Keratinocyte (primary cell): ENCODE results near the gene MAN2C1. TPM values are rescaled to one million over a fixed set of nuclear protein-coding genes. Genes with fewer than 3 reads are reported as not detected.

Experiments used
- DNase-seq: peaks from one replicate; pipeline ENCODE4 v3.0.0-alpha.2; 2011; ENCODE audit warnings: low read depth, missing footprints, low spot score
- FAIRE-seq: peaks from 2 replicates; lab custom pipeline; 2011; peaks lifted over from hg19 to GRCh38; lab: Jason Lieb, UNC
- H2AFZ ChIP-seq: 2 replicates; pipeline ENCODE4 v1.6.0; 2012; ENCODE audit warnings: low read length, control low read depth, inconsistent platforms; ENCODE audit not compliant: control insufficient read depth
- H3K27ac ChIP-seq: 2 replicates; pipeline ENCODE4 v1.5.1; 2011; ENCODE audit warnings: low read length; ENCODE audit not compliant: control insufficient read depth, insufficient read depth
- H3K27me3 ChIP-seq: 3 replicates; pipeline ENCODE4 v1.6.0; 2011; ENCODE audit warnings: low read length; ENCODE audit not compliant: control insufficient read depth, insufficient read depth; ENCODE audit errors: extremely low read depth
- H3K36me3 ChIP-seq, 2 experiments: 2 replicates in 1 of 2; 3 replicates in 1 of 2; pipeline ENCODE4 v1.5.1; 2011; ENCODE audit warnings: low read length in 2 of 2, mild to moderate bottlenecking in 1 of 2; ENCODE audit not compliant: control insufficient read depth in 2 of 2, insufficient read depth in 2 of 2; ENCODE audit errors: extremely low read depth in 1 of 2
- H3K4me1 ChIP-seq: 3 replicates; pipeline ENCODE4 v1.5.1; 2011; ENCODE audit warnings: low read length; ENCODE audit not compliant: control insufficient read depth, insufficient read depth; ENCODE audit errors: extremely low read depth
- H3K4me2 ChIP-seq: 3 replicates; pipeline ENCODE4 v1.6.0; 2011; ENCODE audit warnings: low read depth, low read length; ENCODE audit not compliant: control insufficient read depth, insufficient read depth; ENCODE audit errors: extremely low read depth
- H3K4me3 ChIP-seq, 3 experiments: fragments of 200-600 bp in 1 of 3; sonication (generic) in 1 of 3; 2 replicates in 2 of 3; 3 replicates in 1 of 3; pipeline ENCODE4 v1.5.1; 2011 to 2016; ENCODE audit warnings: low read length in 3 of 3, mild to moderate bottlenecking in 3 of 3, control low read depth in 2 of 3, inconsistent platforms in 1 of 3, low read depth in 1 of 3, mixed read lengths in 1 of 3, mixed run types in 1 of 3, moderate library complexity in 1 of 3; ENCODE audit not compliant: control insufficient read depth in 2 of 3, insufficient read depth in 2 of 3; ENCODE audit errors: extremely low read depth in 1 of 3
- H3K79me2 ChIP-seq: 2 replicates; pipeline ENCODE4 v1.6.0; 2012; ENCODE audit warnings: low read length; ENCODE audit not compliant: control insufficient read depth, insufficient read depth
- H3K9ac ChIP-seq: 3 replicates; pipeline ENCODE4 v1.6.0; 2011; ENCODE audit warnings: low read length; ENCODE audit not compliant: control insufficient read depth, insufficient read depth; ENCODE audit errors: extremely low read depth
- H3K9me1 ChIP-seq: 3 replicates; pipeline ENCODE4 v1.6.0; 2011; ENCODE audit warnings: low read length; ENCODE audit not compliant: control insufficient read depth, insufficient read depth; ENCODE audit errors: extremely low read depth
- H3K9me3 ChIP-seq: 2 replicates; pipeline ENCODE4 v1.5.1; 2012; ENCODE audit warnings: low read depth, low read length; ENCODE audit not compliant: control insufficient read depth
- H4K20me1 ChIP-seq: 3 replicates; pipeline ENCODE4 v1.6.0; 2011; ENCODE audit warnings: low read length; ENCODE audit not compliant: control insufficient read depth, insufficient read depth; ENCODE audit errors: extremely low read depth
- EZH2 ChIP-seq: IDR thresholded peaks from one replicate; pipeline ENCODE4 v1.6.1; 2012; ENCODE audit warnings: inconsistent platforms, mild to moderate bottlenecking, low read length, moderate library complexity
- dilution Hi-C: fragments of 300-500 bp; cut with MboI; formaldehyde crosslinking; loops from one replicate; pipeline ENCODE4 v1.7.0; 2020; ENCODE audit warnings: low sequenced_read_pairs; ENCODE audit not compliant: extremely low pct_ligation_motif_present
- polyA plus RNA-seq, 5 experiments: library from polyadenylated mRNA; depleted of rRNA in 3 of 5; stranded (reverse) in 3 of 5; stranded (forward) in 1 of 5; unstranded in 1 of 5; fragments of >200 nt; gene quantifications; 1 replicate in 1 of 5; 2 replicates in 3 of 5; 3 replicates in 1 of 5; pipeline versions ENCODE4 v1.2.1 to v1.2.3, GENCODE V29; 2011 to 2012; ENCODE audit warnings: missing spikeins in 2 of 5, low read depth in 1 of 5, low replicate concordance in 1 of 5
- TF ChIP-seq, protein P1 (sequence below), 3 experiments: IDR thresholded peaks in 1 of 3; conservative IDR thresholded peaks in 1 of 3; optimal IDR thresholded peaks in 1 of 3; 2 replicates in 2 of 3; 3 replicates in 1 of 3; pipeline versions ENCODE3 to v1.5.1; 2011; ENCODE audit warnings: low read length in 3 of 3, mild to moderate bottlenecking in 3 of 3, moderate library complexity in 2 of 3, control low read depth in 1 of 3, inconsistent platforms in 1 of 3; ENCODE audit not compliant: insufficient read depth in 2 of 3; ENCODE audit errors: extremely low read depth in 1 of 3

The MAN2C1 gene
- polyA plus RNA-seq, 1 donor (not counting 4 experiments of a cell fraction or from before 2014, with no cell fraction given), result 35.4 TPM

DNA sequence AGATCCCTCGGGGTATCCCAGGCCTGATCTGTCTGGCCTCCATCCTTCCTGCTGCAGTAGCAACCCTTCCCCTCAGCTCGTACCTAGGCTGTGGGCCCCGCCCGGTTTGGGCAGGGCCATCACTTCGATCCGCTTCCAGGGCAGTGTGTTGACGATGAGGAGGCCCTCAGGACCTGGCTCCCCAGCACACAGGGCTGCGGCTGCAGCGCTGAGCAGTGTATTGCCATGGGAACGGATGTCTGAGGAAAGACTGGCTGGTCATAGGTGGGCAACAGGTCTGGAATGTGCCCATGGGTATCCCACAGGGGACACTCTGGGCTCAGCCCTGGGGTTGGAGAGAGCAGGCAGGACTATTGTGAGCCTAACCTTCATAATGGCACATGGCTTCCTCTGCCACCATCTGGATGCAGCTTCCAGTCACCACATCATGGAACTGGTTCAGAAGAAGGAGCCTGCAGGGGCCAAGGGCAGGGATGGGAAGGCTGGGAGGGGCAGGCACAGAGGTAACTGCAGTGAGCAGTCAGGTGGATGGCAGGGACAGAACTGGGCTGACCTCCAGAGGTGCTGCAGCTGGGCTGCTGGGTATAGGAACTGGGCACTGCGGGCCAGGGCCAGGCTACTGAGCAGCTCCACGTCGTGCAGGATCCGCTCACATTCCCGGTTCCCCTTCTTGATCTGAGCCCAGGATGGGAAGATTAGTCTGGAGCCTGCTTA is 8.7 kb downstream of the MAN2C1 start:
- Histone ChIP-seq H3K79me2 (no peaks in the 10 kb centered on the region), H2AFZ (no peak overlapping the region), H3K9me3 (no peaks in the 10 kb centered on the region), H3K36me3 (peaks cover 23 to 46% of the 10 kb centered on the region in 2 experiments), H4K20me1 (no peaks in the 10 kb centered on the region), H3K4me3 (no peak overlapping the region), H3K4me2 (no peak overlapping the region), H3K4me1 (no peaks in the 10 kb centered on the region), H3K9me1 (no peaks in the 10 kb centered on the region), H3K9ac (no peak overlapping the region), H3K27me3 (no peaks in the 10 kb centered on the region), H3K27ac (no peak overlapping the region)
- dilution Hi-C loops, result no loop called here
- FAIRE-seq (no peak), DNase-seq (no peak)
- no peak for TF ChIP-seq EZH2
- TF ChIP-seq, protein P1, sequence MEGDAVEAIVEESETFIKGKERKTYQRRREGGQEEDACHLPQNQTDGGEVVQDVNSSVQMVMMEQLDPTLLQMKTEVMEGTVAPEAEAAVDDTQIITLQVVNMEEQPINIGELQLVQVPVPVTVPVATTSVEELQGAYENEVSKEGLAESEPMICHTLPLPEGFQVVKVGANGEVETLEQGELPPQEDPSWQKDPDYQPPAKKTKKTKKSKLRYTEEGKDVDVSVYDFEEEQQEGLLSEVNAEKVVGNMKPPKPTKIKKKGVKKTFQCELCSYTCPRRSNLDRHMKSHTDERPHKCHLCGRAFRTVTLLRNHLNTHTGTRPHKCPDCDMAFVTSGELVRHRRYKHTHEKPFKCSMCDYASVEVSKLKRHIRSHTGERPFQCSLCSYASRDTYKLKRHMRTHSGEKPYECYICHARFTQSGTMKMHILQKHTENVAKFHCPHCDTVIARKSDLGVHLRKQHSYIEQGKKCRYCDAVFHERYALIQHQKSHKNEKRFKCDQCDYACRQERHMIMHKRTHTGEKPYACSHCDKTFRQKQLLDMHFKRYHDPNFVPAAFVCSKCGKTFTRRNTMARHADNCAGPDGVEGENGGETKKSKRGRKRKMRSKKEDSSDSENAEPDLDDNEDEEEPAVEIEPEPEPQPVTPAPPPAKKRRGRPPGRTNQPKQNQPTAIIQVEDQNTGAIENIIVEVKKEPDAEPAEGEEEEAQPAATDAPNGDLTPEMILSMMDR (optimal IDR thresholded peaks at IDR 0.05 in 1 of 3, IDR thresholded peaks at IDR 0.05 in 1 of 3, conservative IDR thresholded peaks at IDR 0.05 in 1 of 3; ENCODE audit: extremely low read depth in 1 of 3, insufficient read depth in 2 of 3, low read length in 3 of 3), result no peak

DNA sequence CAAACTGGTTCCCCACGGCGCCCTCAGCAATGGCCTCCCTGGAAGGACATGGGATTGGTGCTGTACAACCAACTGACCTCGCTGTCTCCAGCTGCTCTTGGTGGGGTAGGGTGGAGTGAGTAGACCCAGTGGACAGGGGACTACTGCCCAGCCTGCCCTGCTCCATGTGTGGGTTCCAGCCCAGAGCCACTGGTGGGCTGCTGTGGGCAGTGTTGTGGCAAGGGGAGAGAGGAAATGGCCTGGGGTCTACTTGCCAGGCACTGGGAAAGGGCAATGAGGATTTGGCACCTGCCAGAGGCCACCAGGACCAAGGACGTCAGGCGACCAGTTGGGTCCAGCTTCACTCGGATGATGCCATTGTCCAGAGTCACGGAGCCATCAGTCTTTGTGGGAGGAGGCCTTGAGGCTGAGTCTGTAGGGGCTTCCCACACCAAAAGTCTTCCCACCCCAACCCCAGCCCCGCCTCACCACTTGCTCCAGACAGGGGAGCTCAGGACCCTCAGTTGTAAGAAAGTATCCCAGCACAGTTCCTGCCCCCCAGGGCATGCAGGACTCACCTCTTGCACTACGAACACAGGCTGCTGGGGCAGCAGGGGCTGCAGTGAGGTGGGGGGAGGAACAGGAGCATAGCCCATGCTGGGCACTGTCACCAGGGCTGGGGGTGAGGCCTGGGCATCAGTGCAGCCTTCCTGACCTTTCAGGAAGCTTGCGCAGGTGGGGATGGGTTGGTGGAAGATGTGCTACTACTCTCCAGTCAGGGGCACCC is 9.5 kb downstream of the MAN2C1 start:
- FAIRE-seq (no peak), DNase-seq (no peak)
- dilution Hi-C loops, result no loop called here
- no peaks in the 10 kb centered on the region for H3K27me3 ChIP-seq
- no peaks in the 10 kb centered on the region for H3K4me1 ChIP-seq
- no peaks in the 10 kb centered on the region for H4K20me1 ChIP-seq
- TF ChIP-seq, protein P1 (optimal IDR thresholded peaks at IDR 0.05 in 1 of 3, IDR thresholded peaks at IDR 0.05 in 1 of 3, conservative IDR thresholded peaks at IDR 0.05 in 1 of 3; ENCODE audit: extremely low read depth in 1 of 3, insufficient read depth in 2 of 3, low read length in 3 of 3), result no peak
- no peaks in the 10 kb centered on the region for H3K79me2 ChIP-seq
- H3K4me2 ChIP-seq, result no peak overlapping the region
- H2AFZ ChIP-seq, result no peak overlapping the region
- no peaks in the 10 kb centered on the region for H3K9me3 ChIP-seq
- no peak overlapping the region for H3K9ac ChIP-seq
- H3K4me3 ChIP-seq, result no peak overlapping the region
- no peak overlapping the region for H3K27ac ChIP-seq
- H3K36me3 ChIP-seq, result peaks cover 19 to 43% of the 10 kb centered on the region in 2 experiments
- no peaks in the 10 kb centered on the region for H3K9me1 ChIP-seq
